ENCODE data around the gene ASCL1. TPM values are rescaled to one million over a fixed set of nuclear protein-coding genes. Genes with fewer than 3 reads are reported as not detected.

The ASCL1 gene
- total RNA-seq, 2 donors from 2014 or later: not detected

- Mint-ChIP-seq H3K9me3 (peaks cover 8% of the 10 kb centered on the region), H3K4me3 (no peak overlapping the region), H3K27ac (no peak overlapping the region), H3K36me3 (no peaks in the 10 kb centered on the region), H3K4me1 (ENCODE audit: low read depth in 2 of 2) (no peaks in the 10 kb centered on the region), H3K27me3 (peaks cover 0 to 2% of the 10 kb centered on the region in 2 donors)
- ATAC-seq (no peak), DNase-seq (ENCODE audit: low spot score) (no peak)
These were observed 19.3 kb downstream of the ASCL1 start for GRCh38 chr12:102976609-102977280.

GRCh38 chr12:102977945-102978706 is 20.7 kb downstream of the ASCL1 start:
- Mint-ChIP-seq H3K27me3 (peaks cover 0 to 2% of the 10 kb centered on the region in 2 donors), H3K27ac (no peak overlapping the region), H3K9me3 (peaks cover 8% of the 10 kb centered on the region), H3K4me1 (ENCODE audit: low read depth in 2 of 2) (no peaks in the 10 kb centered on the region), H3K4me3 (no peak overlapping the region), H3K36me3 (no peaks in the 10 kb centered on the region)
- no peak for DNase-seq (ENCODE audit: low spot score)
- ATAC-seq: no peak

- peaks cover 8% of the 10 kb centered on the region for H3K9me3 Mint-ChIP-seq
- H3K27ac Mint-ChIP-seq: no peak overlapping the region
- H3K27me3 Mint-ChIP-seq: peaks cover 2 to 13% of the 10 kb centered on the region in 2 donors
- DNase-seq (ENCODE audit: low spot score) (no peak), ATAC-seq (no peak)
- H3K36me3 Mint-ChIP-seq: no peaks in the 10 kb centered on the region
- no peak overlapping the region for H3K4me3 Mint-ChIP-seq
- H3K4me1 Mint-ChIP-seq (ENCODE audit: low read depth in 2 of 2): no peaks in the 10 kb centered on the region
These were observed 22.9 kb downstream of the ASCL1 start for GRCh38 chr12:102980350-102980749.

- no peak for ATAC-seq
- H3K27ac Mint-ChIP-seq: no peak overlapping the region
- no peak overlapping the region for H3K4me3 Mint-ChIP-seq
- H3K27me3 Mint-ChIP-seq: no peaks in the 10 kb centered on the region
- no peak for DNase-seq (ENCODE audit: low spot score)
- no peaks in the 10 kb centered on the region for H3K36me3 Mint-ChIP-seq
- peaks cover 7% of the 10 kb centered on the region for H3K9me3 Mint-ChIP-seq
- no peaks in the 10 kb centered on the region for H3K4me1 Mint-ChIP-seq (ENCODE audit: low read depth in 2 of 2)
These were observed 32.9 kb downstream of the ASCL1 start for GRCh38 chr12:102990419-102990818.

- DNase-seq (ENCODE audit: low spot score) (no peak), ATAC-seq (no peak)
- Mint-ChIP-seq H3K27ac (no peak overlapping the region), H3K4me1 (ENCODE audit: low read depth in 2 of 2) (no peaks in the 10 kb centered on the region), H3K9me3 (peaks cover 7% of the 10 kb centered on the region), H3K36me3 (no peaks in the 10 kb centered on the region), H3K4me3 (no peak overlapping the region), H3K27me3 (no peaks in the 10 kb centered on the region)
These were observed 34.8 kb downstream of the ASCL1 start for GRCh38 chr12:102992297-102992696.

GRCh38 chr12:102992720-102993119 is 35.2 kb downstream of the ASCL1 start:
- Mint-ChIP-seq H3K4me3 (no peak overlapping the region), H3K27ac (no peak overlapping the region), H3K27me3 (no peaks in the 10 kb centered on the region), H3K4me1 (ENCODE audit: low read depth in 2 of 2) (no peaks in the 10 kb centered on the region), H3K9me3 (peaks cover 7% of the 10 kb centered on the region), H3K36me3 (no peaks in the 10 kb centered on the region)
- ATAC-seq (no peak), DNase-seq (ENCODE audit: low spot score) (no peak)

GRCh38 chr12:102993537-102993936 is 36.1 kb downstream of the ASCL1 start:
- no peak overlapping the region for H3K4me3 Mint-ChIP-seq
- peaks cover 7% of the 10 kb centered on the region for H3K9me3 Mint-ChIP-seq
- DNase-seq (ENCODE audit: low spot score): no peak
- ATAC-seq: no peak
- no peaks in the 10 kb centered on the region for H3K27me3 Mint-ChIP-seq
- H3K27ac Mint-ChIP-seq: no peak overlapping the region
- no peaks in the 10 kb centered on the region for H3K36me3 Mint-ChIP-seq
- H3K4me1 Mint-ChIP-seq (ENCODE audit: low read depth in 2 of 2): no peaks in the 10 kb centered on the region

GRCh38 chr12:102995372-102995771 is 37.9 kb downstream of the ASCL1 start:
- H3K9me3 Mint-ChIP-seq: peaks cover 8% of the 10 kb centered on the region
- no peaks in the 10 kb centered on the region for H3K36me3 Mint-ChIP-seq
- H3K27ac Mint-ChIP-seq: no peak overlapping the region
- DNase-seq (ENCODE audit: low spot score): no peak
- no peak for ATAC-seq
- no peak overlapping the region for H3K4me3 Mint-ChIP-seq
- no peaks in the 10 kb centered on the region for H3K27me3 Mint-ChIP-seq
- H3K4me1 Mint-ChIP-seq (ENCODE audit: low read depth in 2 of 2): no peaks in the 10 kb centered on the region

Other genes with a start within 250 kb of the ASCL1 start
- not detected for gene PAH, start 40.4 kb upstream of the ASCL1 start, total RNA-seq